Tibial nerve (tissue), 4 donors: Measurements from ENCODE around the gene SFT2D2. TPM values are rescaled to one million over a fixed set of nuclear protein-coding genes. Genes with fewer than 3 reads are reported as not detected.
A peak's percentile ranks its signal among the peaks of the same experiment; 100 is the strongest.
"Not testable (repeated sequence)": the region's sequence is repeated elsewhere in the genome, so short reads cannot be mapped to it uniquely, and the experiment has no call there.

Experiments
- DNase-seq, 2 donors: peaks; one replicate each; pipeline ENCODE4 v3.0.0-alpha.2; 2019; ENCODE audit warnings: low spot score in 2 of 2
- H3K27ac ChIP-seq, 4 donors: fragments of 200-600 bp; sonication (generic) in 3 of 4; one replicate each; pipeline ENCODE4 v1.5.1; 2017 to 2019; ENCODE audit warnings: mild to moderate bottlenecking in 1 of 4
- H3K27me3 ChIP-seq, 2 donors: fragments of 200-600 bp; sonication (generic) in 1 of 2; one replicate each; pipeline versions ENCODE4 v1.5.1 to v1.6.0; 2017 to 2019
- H3K36me3 ChIP-seq, 3 donors: fragments of 200-600 bp; sonication (generic); one replicate each; pipeline ENCODE4 v1.5.1; 2018 to 2019
- H3K4me1 ChIP-seq, 4 donors: fragments of 200-600 bp; sonication (generic) in 3 of 4; one replicate each; pipeline ENCODE4 v1.5.1; 2017 to 2019
- H3K4me3 ChIP-seq, 4 donors: fragments of 200-600 bp; sonication (generic) in 3 of 4; one replicate each; pipeline ENCODE4 v1.5.1; 2017 to 2019; ENCODE audit warnings: mild to moderate bottlenecking in 1 of 4, moderate library complexity in 1 of 4
- H3K9me3 ChIP-seq, 4 donors: fragments of 200-600 bp; sonication (generic) in 3 of 4; one replicate each; pipeline ENCODE4 v1.5.1; 2017 to 2019
- CTCF ChIP-seq, 5 experiments: fragments of 200-600 bp in 3 of 5; fragments of 450-650 bp in 2 of 5; sonication (generic) in 3 of 5; IDR thresholded peaks; one replicate each; pipeline ENCODE4 v1.5.1; 2016 to 2019; ENCODE audit warnings: antibody characterized with exemption in 5 of 5, mild to moderate bottlenecking in 3 of 5, moderate library complexity in 2 of 5
- EP300 ChIP-seq, 2 donors: sonication (generic); formaldehyde crosslinking; IDR thresholded peaks; one replicate each; pipeline ENCODE4 v1.6.1; 2017; ENCODE audit warnings: antibody characterized with exemption in 2 of 2, mild to moderate bottlenecking in 1 of 2
- POLR2A ChIP-seq, 2 donors: fragments of 450-650 bp; IDR thresholded peaks; one replicate each; pipeline ENCODE4 v1.6.1; 2017; ENCODE audit warnings: antibody characterized with exemption in 2 of 2, mild to moderate bottlenecking in 2 of 2, moderate library complexity in 2 of 2
- WGBS, 2 donors: methylation state at CpG; one replicate each; pipeline ENCODE4 v1.1.5; 2018; 5-methylcytosine and 5-hydroxymethylcytosine counted together
- total RNA-seq, 4 donors: library from RNA; depleted of rRNA; stranded (reverse); fragments of >200 nt; gene quantifications; one replicate each; pipeline ENCODE4 v1.1.0, GENCODE V29; 2016

SFT2D2 gene
- total RNA-seq, 4 donors from 2014 or later = 34.5 to 43.8 (median 42.2) TPM

- Histone ChIP-seq H3K27me3 (no peaks in the 10 kb centered on the region), H3K36me3 (peaks cover 0 to 82% (median 0%) of the 10 kb centered on the region in 3 donors), H3K27ac (no peak overlapping the region), H3K4me1 (no peaks in the 10 kb centered on the region), H3K9me3 (no peaks in the 10 kb centered on the region), H3K4me3 (no peak overlapping the region)
- TF ChIP-seq POLR2A (IDR thresholded peaks at IDR 0.05) = no peak
- TF ChIP-seq EP300 (IDR thresholded peaks at IDR 0.05) = no peak
- no peak for TF ChIP-seq CTCF (IDR thresholded peaks at IDR 0.05)
- 55% methylated on average over 3 of the region's 3 CpGs for WGBS, 2 donors
- no peak for DNase-seq
Observed at GRCh38 chr1:168199056-168199455, 26.7 kb upstream of the SFT2D2 start.

GRCh38 chr1:168202941-168203654, 22.7 kb upstream of the SFT2D2 start:
- DNase-seq = peak in 1 of 2 donors; percentile 38
- 30 to 42% methylated on average over 1 of the region's 1 CpG for WGBS, 2 donors

GRCh38 chr1:168206111-168206510, 19.7 kb upstream of the SFT2D2 start:
- TF ChIP-seq CTCF (IDR thresholded peaks at IDR 0.05) = no peak
- no peak for TF ChIP-seq POLR2A (IDR thresholded peaks at IDR 0.05)
- TF ChIP-seq EP300 (IDR thresholded peaks at IDR 0.05) = no peak

More at GRCh38 chr1:168202941-168203654, 22.7 kb upstream of the SFT2D2 start:
- Histone ChIP-seq H3K4me3 (no peak overlapping the region), H3K27ac (peak overlapping the region in 2 of 4 donors; percentile 14 to 26), H3K27me3 (no peaks in the 10 kb centered on the region), H3K36me3 (peaks cover 0 to 45% (median 0%) of the 10 kb centered on the region in 3 donors), H3K9me3 (no peaks in the 10 kb centered on the region), H3K4me1 (no peaks in the 10 kb centered on the region)
- TF ChIP-seq EP300 (IDR thresholded peaks at IDR 0.05) (peak in 1 of 2 donors; percentile 72), CTCF (IDR thresholded peaks at IDR 0.05) (no peak)

GRCh38 chr1:168207673-168208072, 18.1 kb upstream of the SFT2D2 start:
- H3K27ac ChIP-seq, H3K4me3 ChIP-seq, H3K27me3 ChIP-seq, H3K4me1 ChIP-seq, DNase-seq: not testable (repeated sequence)
- H3K9me3 ChIP-seq = peaks cover 0 to 15% (median 0%) of the 10 kb centered on the region in 4 donors
- 97% methylated on average over 30 to 34 of the region's 34 CpGs for WGBS, 2 donors
- peaks cover 0 to 13% (median 0%) of the 10 kb centered on the region in 3 donors for H3K36me3 ChIP-seq

More at GRCh38 chr1:168206111-168206510, 19.7 kb upstream of the SFT2D2 start:
- peaks cover 0 to 5% (median 0%) of the 10 kb centered on the region in 4 donors for H3K9me3 ChIP-seq
- H3K27me3 ChIP-seq = no peaks in the 10 kb centered on the region
- DNase-seq = no peak
- no peak overlapping the region for H3K27ac ChIP-seq
- H3K4me3 ChIP-seq = no peak overlapping the region
- H3K36me3 ChIP-seq = peaks cover 0 to 19% (median 0%) of the 10 kb centered on the region in 3 donors
- H3K4me1 ChIP-seq = no peaks in the 10 kb centered on the region

GRCh38 chr1:168210312-168210711, 15.5 kb upstream of the SFT2D2 start:
- no peaks in the 10 kb centered on the region for H3K36me3 ChIP-seq
- 77 to 80% methylated on average over 3 of the region's 3 CpGs for WGBS, 2 donors
- DNase-seq = no peak
- H3K4me3 ChIP-seq = no peak overlapping the region
- H3K4me1 ChIP-seq = no peaks in the 10 kb centered on the region
- H3K9me3 ChIP-seq = peaks cover 0 to 25% (median 0%) of the 10 kb centered on the region in 4 donors
- no peaks in the 10 kb centered on the region for H3K27me3 ChIP-seq
- TF ChIP-seq POLR2A (IDR thresholded peaks at IDR 0.05) (no peak), CTCF (IDR thresholded peaks at IDR 0.05) (no peak), EP300 (IDR thresholded peaks at IDR 0.05) (no peak)
- H3K27ac ChIP-seq = no peak overlapping the region
